ENCODE measurements around the gene MAP3K7CL. TPM values are rescaled to one million over a fixed set of nuclear protein-coding genes. Genes with fewer than 3 reads are reported as not detected.

The MAP3K7CL gene
- total and polyA plus RNA-seq, 2 of the 8 experiments (the other 6 are each of a cell fraction or from before 2014, with no cell fraction given) = not detected

- TF ChIP-seq BCL11A (IDR thresholded peaks at IDR 0.05; ENCODE audit: low read depth in 2 of 2, low read length in 2 of 2) (no peak), RXRA (IDR thresholded peaks at IDR 0.05; ENCODE audit: insufficient read depth, low read depth, low read length) (no peak)
These were observed 33.1 kb downstream of the MAP3K7CL start (continued) for GRCh38 chr21:29163341-29164115.
